OCI-LY1 (cell line): ENCODE measurements around the gene FRAS1.

Experiments
- H2AFZ ChIP-seq: fragments of 200-600 bp; sonication (generic), shearing (Covaris generic); 2 replicates; pipeline ENCODE4 v1.6.0; 2014; ENCODE audit warnings: antibody characterized with exemption, mild to moderate bottlenecking, low read length
- H3F3A ChIP-seq: fragments of 200-600 bp; sonication (generic), shearing (Covaris generic); 2 replicates; pipeline ENCODE4 v1.6.0; 2014; ENCODE audit warnings: mild to moderate bottlenecking, antibody characterized with exemption, low read length, moderate library complexity; ENCODE audit not compliant: insufficient read depth
- H3K27ac ChIP-seq: fragments of 200-600 bp; sonication (generic); 2 replicates; pipeline ENCODE4 v1.5.1; 2014; ENCODE audit warnings: low read length, mixed run types, mild to moderate bottlenecking, low read depth; ENCODE audit not compliant: poor library complexity, severe bottlenecking
- H3K27me3 ChIP-seq: fragments of 200-600 bp; sonication (generic); 2 replicates; pipeline ENCODE4 v1.6.0; 2014; ENCODE audit warnings: antibody characterized with exemption, mild to moderate bottlenecking, low read length, moderate library complexity; ENCODE audit not compliant: insufficient read depth
- H3K36me3 ChIP-seq: fragments of 200-600 bp; sonication (generic); 2 replicates; pipeline ENCODE4 v1.6.1; 2014; ENCODE audit warnings: mild to moderate bottlenecking, antibody characterized with exemption, low read length, moderate library complexity, mixed read lengths; ENCODE audit not compliant: insufficient read depth
- H3K4me1 ChIP-seq: fragments of 200-600 bp; sonication (generic); 2 replicates; pipeline ENCODE4 v1.5.1; 2014; ENCODE audit warnings: mild to moderate bottlenecking, low read length, moderate library complexity; ENCODE audit not compliant: insufficient read depth, severe bottlenecking
- H3K4me2 ChIP-seq: fragments of 200-600 bp; sonication (generic), shearing (Covaris generic); 2 replicates; pipeline ENCODE4 v1.6.1; 2014; ENCODE audit warnings: low read length
- H3K4me3 ChIP-seq: fragments of 200-600 bp; sonication (generic); 2 replicates; pipeline ENCODE4 v1.5.1; 2014; ENCODE audit warnings: low read length, low read depth, mild to moderate bottlenecking, mixed read lengths; ENCODE audit not compliant: poor library complexity, severe bottlenecking
- H3K79me2 ChIP-seq: fragments of 200-600 bp; shearing (Covaris generic); 2 replicates; pipeline ENCODE4 v1.6.1; 2016; ENCODE audit warnings: mixed run types, low read length, mixed read lengths; ENCODE audit not compliant: insufficient read depth
- H3K9ac ChIP-seq: fragments of 200-600 bp; sonication (generic), shearing (Covaris generic); 2 replicates; pipeline ENCODE4 v1.6.1; 2014; ENCODE audit warnings: mild to moderate bottlenecking, low read length, mixed read lengths
- H3K9me2 ChIP-seq: fragments of 200-600 bp; sonication (generic), shearing (Covaris generic); 2 replicates; pipeline ENCODE4 v1.6.1; 2014; ENCODE audit warnings: low read depth, mild to moderate bottlenecking, low read length, mixed read lengths
- H3K9me3 ChIP-seq: fragments of 200-600 bp; shearing (Covaris generic); 2 replicates; pipeline ENCODE4 v1.6.1; 2014; ENCODE audit warnings: low read length, mixed read lengths
- H4K20me1 ChIP-seq: fragments of 200-600 bp; sonication (generic), shearing (Covaris generic); 2 replicates; pipeline ENCODE4 v1.6.0; 2016; ENCODE audit warnings: mild to moderate bottlenecking, low read length; ENCODE audit not compliant: insufficient read depth
- CTCF ChIP-seq: fragments of 200-600 bp; sonication (generic), shearing (Covaris generic); IDR thresholded peaks from 2 replicates; pipeline ENCODE4 v1.5.1; 2017; ENCODE audit warnings: mild to moderate bottlenecking, antibody characterized with exemption, low read length, moderate library complexity, mixed read lengths
- EZH2 ChIP-seq: fragments of 200-600 bp; sonication (generic), shearing (Covaris generic); IDR thresholded peaks from 2 replicates; pipeline ENCODE4 v1.8.0; 2017; ENCODE audit warnings: borderline replicate concordance, mixed run types, mild to moderate bottlenecking, antibody characterized with exemption, low read length, moderate library complexity, mixed read lengths

The FRAS1 gene

GRCh38 chr4:78075986-78076385 is 18.9 kb downstream of the FRAS1 start:
- no peaks in the 10 kb centered on the region for H3K9me3 ChIP-seq
- no peaks in the 10 kb centered on the region for H4K20me1 ChIP-seq
- H3K79me2 ChIP-seq, result no peaks in the 10 kb centered on the region
- no peaks in the 10 kb centered on the region for H3K27me3 ChIP-seq
- H3K4me2 ChIP-seq, result no peak overlapping the region
- H3F3A ChIP-seq, result no peaks in the 10 kb centered on the region
- no peak overlapping the region for H2AFZ ChIP-seq
- H3K9me2 ChIP-seq, result no peaks in the 10 kb centered on the region
- no peaks in the 10 kb centered on the region for H3K4me1 ChIP-seq
- no peak overlapping the region for H3K9ac ChIP-seq
- no peak overlapping the region for H3K27ac ChIP-seq
- no peak for TF ChIP-seq CTCF
- TF ChIP-seq EZH2, result no peak
- no peaks in the 10 kb centered on the region for H3K36me3 ChIP-seq
- H3K4me3 ChIP-seq, result no peak overlapping the region

- H3K4me1 ChIP-seq, result no peaks in the 10 kb centered on the region
- no peak overlapping the region for H3K9ac ChIP-seq
- no peaks in the 10 kb centered on the region for H3F3A ChIP-seq
Measured at GRCh38 chr4:78078101-78078500, 21.0 kb downstream of the FRAS1 start.

GRCh38 chr4:78079726-78080430 is 22.8 kb downstream of the FRAS1 start:
- Histone ChIP-seq H3K4me3 (no peak overlapping the region), H3K36me3 (no peaks in the 10 kb centered on the region), H3K4me1 (no peaks in the 10 kb centered on the region), H3K27ac (no peak overlapping the region), H3K79me2 (no peaks in the 10 kb centered on the region), H3K9ac (no peak overlapping the region), H4K20me1 (no peaks in the 10 kb centered on the region), H3K4me2 (no peak overlapping the region), H2AFZ (no peak overlapping the region), H3K9me3 (no peaks in the 10 kb centered on the region), H3F3A (no peaks in the 10 kb centered on the region), H3K27me3 (no peaks in the 10 kb centered on the region), H3K9me2 (no peaks in the 10 kb centered on the region)
- TF ChIP-seq CTCF, result no peak
- TF ChIP-seq EZH2, result no peak

More at GRCh38 chr4:78078101-78078500, 21.0 kb downstream of the FRAS1 start:
- no peak for TF ChIP-seq EZH2
- TF ChIP-seq CTCF, result no peak
- H3K9me2 ChIP-seq, result no peaks in the 10 kb centered on the region
- H3K27ac ChIP-seq, result no peak overlapping the region
- no peaks in the 10 kb centered on the region for H4K20me1 ChIP-seq
- H2AFZ ChIP-seq, result no peak overlapping the region
- no peaks in the 10 kb centered on the region for H3K9me3 ChIP-seq
- no peaks in the 10 kb centered on the region for H3K27me3 ChIP-seq
- no peaks in the 10 kb centered on the region for H3K79me2 ChIP-seq
- H3K4me3 ChIP-seq, result no peak overlapping the region
- H3K36me3 ChIP-seq, result no peaks in the 10 kb centered on the region
- no peak overlapping the region for H3K4me2 ChIP-seq
